ENCODE results near the gene MAP3K20.
"Not testable (repeated sequence)": the region's sequence is repeated elsewhere in the genome, so short reads cannot be mapped to it uniquely, and the experiment has no call there.

Gene MAP3K20

DNA sequence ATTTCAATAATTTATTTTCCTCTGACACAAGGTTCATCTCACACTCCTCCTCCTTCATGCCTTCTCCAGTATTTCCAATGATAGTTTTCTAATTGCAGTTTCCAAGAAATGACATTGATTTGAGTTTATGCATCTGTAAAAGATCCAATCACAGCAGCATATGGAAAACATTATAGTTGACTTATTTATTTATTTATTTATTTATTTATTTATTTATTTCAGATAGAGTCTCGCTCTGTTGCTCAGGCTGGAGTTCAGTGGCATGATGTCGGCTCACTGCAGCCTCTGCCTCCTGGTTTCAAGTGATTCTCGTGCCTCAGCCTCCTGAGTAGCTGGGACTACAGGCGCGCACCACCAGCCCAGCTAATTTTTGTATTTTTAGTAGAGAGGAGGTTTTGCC lies 52.5 kb downstream of the MAP3K20 start:
- FAIRE-seq: not testable (repeated sequence)

DNA sequence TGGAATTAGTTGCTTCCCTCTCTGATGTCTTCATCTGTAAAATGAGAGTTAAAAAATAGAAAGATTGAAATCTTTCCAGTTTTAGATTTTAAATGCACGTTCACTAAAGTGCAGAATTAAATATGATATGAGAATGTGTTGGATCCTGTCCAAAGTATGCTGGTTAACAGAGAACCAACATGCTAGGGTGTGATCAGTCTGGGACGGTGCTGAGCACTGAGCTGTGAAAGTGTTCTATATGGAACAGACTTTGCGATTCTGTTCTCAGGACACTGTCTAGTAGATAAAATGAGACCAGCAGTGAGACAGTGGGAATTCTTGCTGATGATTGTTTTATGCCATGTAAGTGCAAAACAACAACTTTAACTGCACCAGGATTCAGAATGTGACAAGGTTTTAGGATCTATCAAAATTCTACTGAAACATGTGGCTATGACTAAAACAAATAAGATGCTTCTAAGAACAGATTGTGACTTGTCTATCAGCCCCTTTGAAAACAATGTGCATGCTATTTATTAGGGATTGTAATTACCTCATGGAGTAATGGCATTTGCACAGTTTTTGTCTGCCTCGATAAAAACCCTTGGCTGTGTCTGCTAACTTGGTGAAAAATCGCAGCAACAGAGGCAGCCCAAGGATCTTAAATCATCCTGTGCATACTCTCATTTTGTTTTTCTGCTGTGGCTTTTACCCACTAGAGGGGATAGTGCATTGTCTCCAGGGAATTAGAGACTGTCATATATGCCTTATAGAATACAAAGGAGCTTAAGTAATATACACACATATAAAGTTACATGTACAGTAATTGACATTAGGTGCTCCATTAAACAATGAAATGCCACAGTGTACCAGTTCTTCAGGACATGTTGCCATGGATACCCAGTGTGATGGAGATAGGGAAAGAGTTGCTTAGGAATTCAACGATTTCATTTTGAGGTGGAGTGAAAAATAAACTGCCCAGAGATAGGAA lies 55.1 kb downstream of the MAP3K20 start:
- no peak for FAIRE-seq

DNA sequence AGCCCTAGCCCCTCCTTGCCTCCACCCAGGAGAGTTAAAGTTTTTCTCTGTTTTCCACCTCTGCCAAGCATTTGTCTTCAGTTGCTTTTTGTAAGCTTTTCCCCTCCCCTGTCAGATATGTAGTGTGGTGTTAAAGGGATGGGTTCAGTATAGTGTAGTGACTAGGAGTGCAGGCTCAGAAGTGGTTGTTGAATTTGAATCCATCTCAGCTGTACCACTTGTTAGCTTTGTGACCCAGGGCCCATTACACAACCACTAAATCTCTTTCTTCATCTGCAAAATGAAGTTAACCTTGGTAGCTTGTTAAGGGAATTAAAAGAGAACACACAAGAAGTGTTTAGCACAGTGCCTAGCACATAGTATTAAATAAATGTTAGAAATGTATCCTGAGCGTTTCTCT lies 56.9 kb downstream of the MAP3K20 start:
- no peak for FAIRE-seq

DNA sequence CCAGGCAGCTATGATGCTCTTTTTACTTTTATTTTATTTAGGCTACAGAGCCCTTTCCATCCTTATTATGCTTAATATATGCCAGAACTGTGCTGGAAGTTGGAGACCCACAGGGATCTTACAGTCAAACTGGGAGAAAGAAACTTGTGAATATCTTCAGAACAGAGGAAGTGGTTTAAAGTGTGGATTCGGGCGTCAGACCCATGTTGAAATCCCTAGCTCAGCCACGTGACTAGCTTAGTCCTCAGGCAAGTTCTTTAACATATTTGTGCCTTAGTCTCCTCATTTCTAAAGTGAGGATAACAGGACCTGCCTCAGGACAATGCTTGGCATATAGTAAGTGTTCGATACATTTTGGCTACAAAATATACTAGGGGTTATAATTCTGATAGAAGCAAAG lies 59.1 kb downstream of the MAP3K20 start:
- FAIRE-seq: no peak

DNA sequence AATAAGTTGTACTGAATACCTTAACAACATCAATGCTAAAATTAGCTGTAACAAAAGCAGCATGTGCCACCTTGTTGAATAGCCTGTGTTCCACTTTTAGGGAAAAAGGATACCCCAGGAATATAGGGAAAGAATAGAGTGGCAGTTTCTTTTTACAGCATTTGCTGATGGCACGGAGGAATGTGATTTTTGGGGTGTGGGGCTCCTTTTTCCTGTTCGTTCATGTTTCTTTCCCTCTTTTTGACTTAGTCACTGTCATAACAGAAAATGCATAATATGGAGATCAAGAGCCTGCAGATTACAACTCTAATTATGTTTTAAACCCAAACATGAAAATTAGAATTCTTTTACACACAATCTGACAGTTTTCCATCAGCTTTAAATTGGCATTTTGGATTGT lies 60.4 kb downstream of the MAP3K20 start:
- no peak for FAIRE-seq

DNA sequence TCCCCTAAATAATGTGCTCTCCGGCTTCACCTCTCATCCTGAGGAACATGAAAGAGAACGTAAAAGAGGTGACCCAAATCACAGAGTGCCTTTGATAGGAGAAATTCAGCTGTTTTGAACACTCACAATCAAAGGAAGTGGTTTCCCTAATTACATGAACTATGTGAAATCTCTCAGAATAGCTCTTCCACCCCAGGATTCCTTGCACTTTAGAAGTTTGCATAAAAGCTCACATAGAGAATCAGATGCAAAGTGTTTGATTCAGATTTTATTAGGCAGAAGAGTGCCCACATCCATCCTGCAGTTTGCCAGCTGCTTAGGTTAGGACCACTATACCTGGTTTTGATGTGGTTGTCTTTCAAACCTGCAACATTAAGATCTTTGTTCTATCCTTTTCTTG lies 61.0 kb downstream of the MAP3K20 start:
- no peak for FAIRE-seq

DNA sequence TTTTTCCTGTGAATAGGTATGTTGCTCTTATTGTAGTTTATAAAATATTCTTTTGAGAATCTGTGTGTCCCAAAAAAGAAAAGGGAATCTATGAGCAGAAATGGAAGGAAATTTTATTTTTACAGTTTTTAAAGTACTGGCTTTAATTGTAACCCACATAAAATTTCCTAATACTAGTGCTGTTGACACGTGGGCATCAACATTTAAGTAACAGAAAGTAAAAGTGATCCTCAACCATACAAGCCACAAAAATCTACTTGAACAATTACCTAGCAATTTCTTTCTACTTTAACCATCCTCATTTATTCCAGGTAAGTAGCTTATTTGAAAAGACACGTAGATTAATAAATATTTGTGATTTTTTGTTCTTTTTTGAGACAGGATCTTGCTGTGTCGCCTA lies 62.0 kb downstream of the MAP3K20 start:
- no peak for FAIRE-seq

DNA sequence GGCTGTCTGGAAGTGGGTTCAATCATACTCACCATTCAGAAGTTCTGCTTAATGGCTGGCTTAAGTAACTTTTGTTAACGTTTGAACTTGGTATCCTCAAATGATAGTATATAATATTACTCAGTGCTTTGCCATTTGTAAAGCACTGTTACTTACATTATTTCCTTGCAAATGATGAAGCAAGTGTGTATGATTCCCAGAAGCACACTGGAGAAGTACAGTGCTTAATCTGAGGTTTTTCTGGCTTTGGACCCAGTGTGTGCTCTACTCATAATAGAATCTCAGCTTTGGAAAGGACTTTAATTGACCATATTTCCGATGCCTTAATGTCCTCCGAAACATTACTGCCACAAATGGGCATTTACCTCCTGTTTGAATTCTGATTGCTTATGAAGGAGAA lies 63.3 kb downstream of the MAP3K20 start:
- no peak for FAIRE-seq

DNA sequence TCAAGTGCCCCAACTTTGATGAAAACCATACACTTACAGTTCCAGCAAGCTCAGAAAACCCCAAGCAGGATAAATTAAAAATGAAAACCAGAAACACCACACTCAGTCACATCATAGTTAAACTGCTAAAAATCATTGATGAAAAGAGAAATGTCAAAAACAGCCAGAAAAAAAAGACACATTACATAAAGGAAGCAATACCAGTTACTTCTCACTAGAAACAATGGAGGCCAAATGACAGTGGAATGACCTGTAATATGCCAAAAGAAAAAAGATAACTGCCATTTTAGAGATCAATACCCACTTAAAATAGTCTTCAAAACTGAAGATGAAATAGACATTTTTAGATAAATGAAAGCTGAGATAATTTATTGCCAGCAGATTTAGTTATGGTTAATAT lies 66.0 kb downstream of the MAP3K20 start:
- FAIRE-seq: no peak

DNA sequence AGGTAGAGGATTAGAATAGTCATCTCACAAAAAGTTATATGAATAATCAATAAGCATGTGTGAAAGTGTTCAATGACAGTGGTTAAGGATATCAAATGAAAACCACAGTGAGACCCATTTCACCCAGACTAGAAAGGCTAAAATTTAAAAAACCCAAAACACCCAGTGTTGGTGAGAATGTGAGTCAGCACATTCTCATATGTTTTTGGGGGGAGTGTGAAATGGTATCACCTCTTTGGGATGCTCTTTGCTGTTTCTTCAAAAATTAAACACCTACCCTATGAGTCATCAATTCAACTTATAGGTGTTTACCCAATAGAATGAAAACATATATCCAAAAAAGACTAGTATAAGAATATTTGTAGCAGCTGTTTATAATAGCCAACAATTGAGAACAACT lies 69.8 kb downstream of the MAP3K20 start:
- FAIRE-seq: no peak

DNA sequence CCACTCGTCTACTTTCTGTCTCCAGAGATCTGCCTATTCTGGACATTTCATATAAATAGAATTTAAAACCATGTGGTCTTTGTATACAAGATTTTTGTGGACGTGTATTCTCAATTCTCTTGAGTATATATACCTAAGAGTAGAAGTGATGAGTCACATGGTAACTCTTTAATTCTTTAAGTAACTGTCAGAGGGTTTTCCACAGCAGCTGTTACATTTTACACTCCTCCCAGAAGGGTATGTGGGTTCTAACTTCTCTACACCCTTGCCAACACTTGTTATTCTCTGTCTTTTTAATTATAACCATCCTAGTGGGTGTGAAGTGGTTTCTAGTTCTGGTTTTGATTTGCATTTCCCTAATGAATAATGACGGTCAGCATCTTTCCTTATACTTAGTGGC lies 70.9 kb downstream of the MAP3K20 start:
- no peak for FAIRE-seq

DNA sequence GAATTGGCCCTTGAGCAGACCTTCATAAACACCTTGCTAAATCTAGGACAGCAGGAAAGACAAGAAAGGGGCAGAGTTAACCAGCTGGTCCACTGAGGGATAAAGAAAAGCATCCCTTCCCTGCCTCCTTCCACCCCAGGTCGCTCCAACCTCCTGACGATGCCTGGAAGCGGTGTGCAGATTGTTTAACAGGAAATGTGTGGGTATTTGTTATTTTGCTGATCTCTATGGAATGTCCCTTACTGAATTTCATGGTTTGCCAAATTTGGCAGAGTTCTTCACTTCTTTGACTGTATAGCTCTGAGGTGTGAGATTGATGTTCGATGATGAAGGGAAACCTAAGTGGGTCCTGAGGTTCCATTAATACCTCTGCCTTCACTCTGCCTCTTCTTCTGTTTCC lies 72.9 kb downstream of the MAP3K20 start:
- no peak for FAIRE-seq

DNA sequence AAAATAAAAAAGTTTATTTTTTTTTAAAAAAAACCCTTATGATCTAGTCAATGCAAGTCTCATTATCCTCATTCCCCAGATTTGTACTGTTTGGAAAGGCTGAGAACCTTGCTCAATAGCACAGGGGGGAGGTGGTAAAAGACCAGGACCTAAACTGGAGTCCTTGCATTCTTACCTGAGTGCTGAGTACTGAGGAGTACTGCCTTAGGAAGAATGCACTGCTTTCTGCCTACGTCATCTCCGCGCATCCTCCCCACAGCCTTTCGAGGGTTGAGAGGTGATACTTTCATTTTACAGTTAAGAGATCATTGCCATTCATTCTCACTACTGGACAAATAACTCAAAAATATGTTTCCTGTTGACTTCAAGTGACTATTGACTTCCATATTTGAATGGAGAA lies 73.8 kb downstream of the MAP3K20 start:
- FAIRE-seq: no peak

DNA sequence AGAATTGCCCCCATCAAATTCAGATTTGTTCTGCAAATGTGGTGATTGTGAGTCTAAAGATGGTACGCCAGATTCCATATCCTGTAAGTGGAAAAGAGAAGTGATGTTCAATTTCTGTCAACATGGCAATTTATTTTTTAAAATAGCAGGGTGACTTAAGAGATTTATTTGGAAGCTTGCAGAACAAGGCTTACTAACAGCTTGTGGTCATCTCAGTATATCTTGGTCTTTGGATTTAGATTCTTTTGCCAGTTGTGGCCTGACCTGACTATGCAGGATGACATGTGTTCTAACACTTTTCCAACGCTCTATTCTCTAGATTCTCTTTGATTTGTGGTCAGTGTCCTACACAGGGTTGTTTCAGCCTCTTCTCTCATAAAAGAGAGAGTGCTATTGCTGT lies 74.4 kb downstream of the MAP3K20 start:
- FAIRE-seq: no peak

DNA sequence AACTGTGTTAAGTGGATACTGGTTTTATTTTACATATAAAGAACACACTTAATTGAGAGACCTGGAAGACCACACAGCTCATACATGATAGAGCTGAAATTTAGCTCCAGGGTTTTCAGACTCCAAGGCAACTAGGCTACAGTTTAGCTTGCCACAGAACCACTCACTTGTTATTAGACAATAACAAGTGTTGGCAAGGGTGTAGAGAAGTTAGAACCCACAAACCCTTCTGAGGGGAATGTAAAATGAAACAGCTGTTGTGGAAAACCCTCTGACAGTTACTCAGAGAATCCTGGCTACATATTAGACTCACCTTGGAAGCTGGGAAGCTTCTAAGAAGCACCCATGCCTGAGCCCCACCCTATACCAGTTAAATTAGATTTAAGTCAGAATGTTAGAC lies 75.3 kb downstream of the MAP3K20 start:
- no peak for FAIRE-seq

DNA sequence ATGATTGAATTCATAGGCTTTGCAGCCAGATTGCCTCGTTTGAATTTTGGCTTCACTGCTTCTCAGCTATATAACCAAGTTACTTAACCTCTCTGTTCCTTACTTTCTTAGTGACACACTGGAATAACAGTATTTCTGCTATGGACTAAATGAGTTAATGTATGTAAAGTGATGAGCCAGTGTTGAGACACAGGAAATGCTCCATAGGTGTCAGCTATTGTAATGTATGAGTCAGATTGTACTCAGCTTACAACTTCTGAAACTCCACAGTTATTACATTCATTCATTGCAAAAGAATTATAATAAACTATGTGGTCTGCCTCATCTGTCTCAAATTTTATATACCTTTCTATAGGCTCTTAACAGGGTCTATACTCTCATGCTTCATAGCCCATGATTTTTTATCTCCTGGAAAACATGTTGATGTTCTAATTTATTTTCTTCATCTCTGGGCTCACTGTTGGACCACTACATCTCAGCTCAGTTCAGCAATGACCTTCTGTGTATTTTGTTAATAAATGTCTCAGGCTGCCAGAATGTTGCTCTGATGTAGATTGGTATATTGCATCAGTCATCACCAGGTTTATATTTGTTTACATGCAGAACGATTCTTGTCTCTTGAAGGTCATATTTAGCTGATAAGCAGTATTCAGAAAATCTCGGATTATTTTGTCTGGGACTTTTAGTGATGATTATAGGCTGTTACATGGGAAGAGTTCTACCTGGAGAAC lies 76.2 kb downstream of the MAP3K20 start:
- FAIRE-seq: no peak

DNA sequence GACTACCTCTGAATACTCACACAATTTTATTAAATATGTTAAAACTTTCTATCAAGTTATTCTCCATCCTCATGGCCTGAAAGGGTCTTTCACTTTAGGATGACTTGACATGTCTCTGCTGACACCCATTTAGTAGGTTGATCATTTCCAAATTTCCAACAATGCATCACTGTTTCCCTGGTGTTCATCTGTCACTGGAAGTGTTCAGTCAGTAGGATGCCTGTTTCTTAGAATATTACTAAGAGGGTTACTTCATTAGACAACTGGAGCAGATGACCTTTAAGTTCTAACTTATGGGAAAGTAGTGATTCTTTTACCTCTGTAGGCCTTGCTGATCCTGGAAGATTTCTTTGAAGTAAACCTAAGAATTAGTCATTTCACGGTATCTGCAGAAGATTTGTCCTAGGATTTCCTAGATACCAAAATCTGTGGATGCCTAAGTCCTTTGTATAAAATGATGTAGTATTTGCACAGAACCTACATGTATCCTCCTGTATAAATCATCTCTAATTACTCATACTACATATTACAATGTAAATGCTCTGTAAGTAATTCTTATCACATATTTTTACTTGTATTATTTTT lies 77.7 kb downstream of the MAP3K20 start:
- no peak for FAIRE-seq

DNA sequence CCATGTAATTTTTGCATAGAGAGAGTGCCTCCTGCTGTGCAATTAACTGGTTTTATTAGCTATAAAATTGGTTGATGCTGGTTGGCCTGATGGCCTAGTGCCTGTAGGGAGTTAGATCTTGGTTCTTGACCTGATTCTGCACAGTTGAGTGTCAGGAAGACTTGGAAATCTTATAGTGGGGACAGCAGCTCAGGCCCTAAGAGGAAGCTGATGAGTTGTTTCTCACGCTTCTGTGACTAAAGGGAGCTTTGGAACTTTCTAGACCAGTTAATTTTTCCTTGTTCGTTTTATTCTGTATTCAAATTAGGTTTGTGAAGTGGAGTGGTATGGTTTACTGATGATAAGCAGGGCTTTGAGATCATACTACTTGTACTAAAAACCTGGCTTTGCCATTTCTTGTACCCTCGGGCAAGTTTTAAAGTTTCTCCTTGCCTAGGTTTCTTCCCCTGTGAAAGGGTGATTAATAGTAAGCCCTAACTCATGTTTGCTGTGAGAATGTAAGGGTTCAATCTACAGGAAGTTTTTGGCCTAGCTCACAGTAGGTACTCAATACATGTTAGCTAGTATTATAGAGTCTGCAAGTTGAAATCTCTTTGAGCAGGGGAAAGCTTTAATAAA lies 82.1 kb downstream of the MAP3K20 start:
- FAIRE-seq: no peak

DNA sequence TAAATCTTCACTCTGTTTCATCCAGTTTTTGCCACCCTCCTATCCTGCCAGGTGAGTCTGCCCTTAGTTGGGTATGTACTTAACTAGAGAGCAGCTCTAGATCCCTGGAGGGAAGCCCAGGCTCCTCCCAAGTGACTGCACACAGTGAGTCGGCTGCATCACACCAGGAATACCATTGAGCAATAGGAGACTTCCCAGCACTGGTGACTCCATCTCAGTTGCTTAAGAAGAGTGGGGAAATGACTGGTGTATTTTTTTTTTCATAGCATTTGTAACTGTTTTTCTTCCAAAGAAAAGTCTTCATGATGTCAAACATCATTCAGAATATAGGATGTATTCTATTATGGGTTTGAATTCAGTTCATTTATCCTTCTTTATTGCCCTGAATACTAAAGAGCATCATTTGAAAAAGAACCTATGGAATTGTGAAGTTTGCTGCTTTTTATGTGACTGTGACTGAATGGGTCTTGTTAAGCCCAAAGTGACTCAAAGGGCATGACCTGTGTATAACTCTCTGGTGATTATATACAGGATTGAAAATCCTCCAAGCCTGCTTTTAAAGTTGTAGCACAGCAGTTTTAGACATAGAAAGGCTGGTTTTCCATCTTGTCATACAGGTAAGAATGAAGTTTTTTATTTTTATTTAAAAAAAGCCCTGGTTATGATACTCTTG lies 84.3 kb downstream of the MAP3K20 start:
- FAIRE-seq: no peak

DNA sequence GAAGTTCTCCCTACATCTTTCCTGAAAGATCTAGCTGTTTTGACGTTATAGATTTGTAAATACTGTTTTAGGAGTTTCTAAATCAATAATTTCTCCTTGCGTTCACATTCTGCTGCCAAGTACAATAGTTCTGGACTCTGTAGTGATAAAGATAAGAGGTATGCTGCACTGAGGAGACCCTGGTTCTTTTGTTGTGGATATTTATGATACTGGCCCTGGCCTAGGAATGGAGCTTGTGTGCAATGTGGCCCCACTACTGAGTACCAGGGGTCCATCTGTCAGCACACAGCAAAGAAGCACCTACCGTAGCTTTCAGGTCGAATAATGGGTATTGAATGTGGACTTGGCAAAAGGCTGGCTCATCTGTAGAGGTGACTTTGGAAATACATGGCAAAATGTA lies 85.0 kb downstream of the MAP3K20 start:
- FAIRE-seq: no peak

DNA sequence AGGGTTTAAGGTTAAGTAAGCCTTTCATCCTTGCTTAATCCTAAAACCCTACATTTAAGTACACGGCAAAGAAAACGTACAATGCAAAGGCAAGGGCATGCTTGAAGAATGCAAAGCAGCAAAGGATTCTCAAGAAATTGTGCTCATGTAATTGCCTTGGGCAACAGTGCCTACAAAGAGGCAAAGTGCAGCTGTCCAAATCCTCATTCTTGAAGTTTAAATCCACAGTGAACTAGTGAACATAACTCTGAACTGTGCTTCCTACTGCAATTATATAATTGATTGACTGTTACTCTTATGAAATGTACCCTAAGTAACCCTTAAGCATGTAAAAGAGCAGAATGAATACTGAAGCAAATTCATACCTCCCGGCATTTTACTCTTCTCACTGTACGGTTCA lies 85.4 kb downstream of the MAP3K20 start:
- FAIRE-seq: no peak

DNA sequence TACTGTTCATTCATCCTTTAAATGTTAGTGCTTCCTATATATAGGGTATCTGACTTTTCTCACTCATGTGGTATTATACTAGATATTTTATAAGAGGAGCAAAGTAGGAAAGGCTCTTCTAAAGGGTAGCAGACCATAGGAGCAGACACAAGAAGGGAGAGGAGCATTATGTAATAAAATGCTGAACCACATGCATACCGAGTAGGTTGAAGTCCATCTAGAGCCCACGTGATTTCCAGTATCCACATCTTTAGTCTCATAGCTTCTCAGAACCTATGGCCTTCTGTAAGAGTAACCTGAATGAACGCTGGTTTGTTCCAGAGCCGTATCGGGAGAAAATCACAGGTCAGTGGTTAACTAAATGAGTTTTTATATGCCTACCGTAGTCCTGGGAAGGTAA lies 85.9 kb downstream of the MAP3K20 start:
- FAIRE-seq: no peak

DNA sequence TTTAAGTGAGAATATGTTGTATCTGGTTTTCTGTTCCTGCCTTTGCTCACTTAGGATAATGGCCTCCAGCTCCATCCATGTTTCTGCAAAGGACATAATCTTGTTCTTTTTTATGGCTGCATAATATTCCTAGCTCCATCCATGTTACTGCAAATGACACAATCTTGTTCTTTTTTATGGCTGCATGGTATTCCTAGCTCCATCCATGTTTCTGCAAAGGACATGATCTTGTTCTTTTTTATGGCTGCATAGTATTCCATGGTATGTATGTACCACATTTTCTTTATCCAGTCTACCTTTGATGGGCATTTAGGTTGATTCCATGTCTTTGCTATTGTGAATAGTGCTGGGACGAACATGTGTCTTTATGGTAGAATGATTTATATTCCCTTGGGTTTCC lies 87.7 kb downstream of the MAP3K20 start:
- FAIRE-seq: not testable (repeated sequence)

All from colon (tissue), 2 donors.